Measurements from ENCODE around the gene RNPC3. TPM values are rescaled to one million over a fixed set of nuclear protein-coding genes. Genes with fewer than 3 reads are reported as not detected.

RNPC3 gene
- total RNA-seq, 1 experiment from 2014 or later: 12.2 TPM

GRCh38 chr1:103516283-103516682 lies 9.2 kb upstream of the RNPC3 start:
- Histone ChIP-seq H3K14ac (ENCODE audit: insufficient read depth, low read length) (no peak overlapping the region), H3K79me2 (ENCODE audit: insufficient read depth, low read length) (no peaks in the 10 kb centered on the region), H3T11ph (ENCODE audit: low read length) (no peak overlapping the region), H2BK20ac (ENCODE audit: low read depth, low read length, poor library complexity, severe bottlenecking) (no peak overlapping the region), H3K9ac (ENCODE audit: extremely low read depth, insufficient read length, low read length) (no peak overlapping the region), H3K56ac (ENCODE audit: insufficient read length, low read depth, low read length) (no peak overlapping the region), H3K4me2 (ENCODE audit: insufficient read depth, insufficient read length, low read length) (no peak overlapping the region), H2BK5ac (ENCODE audit: insufficient read length, low read length) (no peak overlapping the region), H3K27ac (ENCODE audit: insufficient read length, low read depth, low read length) (no peak overlapping the region), H3K27me3 (ENCODE audit: insufficient read depth, low read length) (no peaks in the 10 kb centered on the region), H3K4me1 (ENCODE audit: insufficient read depth, low read length) (no peaks in the 10 kb centered on the region), H3K4ac (ENCODE audit: low read depth, low read length) (no peak overlapping the region), H4K8ac (replicated peaks; ENCODE audit: insufficient read length, low read depth, low read length) (no peak overlapping the region), H4K20me1 (ENCODE audit: control insufficient read depth, insufficient read depth, insufficient read length) (no peaks in the 10 kb centered on the region), H3K9me3 (ENCODE audit: control insufficient read depth, low read depth, low read length) (no peaks in the 10 kb centered on the region), H3K23ac (ENCODE audit: insufficient read length, low read depth, low read length) (no peak overlapping the region), H2AK5ac (ENCODE audit: insufficient read length, low read length) (no peak overlapping the region), H2BK12ac (ENCODE audit: insufficient read length, low read depth, low read length) (no peak overlapping the region), H2BK120ac (ENCODE audit: low read depth, low read length, poor library complexity, severe bottlenecking) (no peak overlapping the region), H3K23me2 (ENCODE audit: insufficient read length, low read depth, low read length, poor library complexity, severe bottlenecking) (no peaks in the 10 kb centered on the region), H2BK15ac (ENCODE audit: low read depth, low read length) (no peak overlapping the region), H4K5ac (ENCODE audit: insufficient read length, low read depth, low read length) (no peak overlapping the region), H3K79me1 (ENCODE audit: insufficient read depth, low read depth, low read length, poor library complexity, severe bottlenecking) (no peaks in the 10 kb centered on the region), H2AFZ (ENCODE audit: low read length) (no peak overlapping the region), H3K18ac (ENCODE audit: insufficient read length, low read depth, low read length) (no peak overlapping the region), H4K91ac (ENCODE audit: insufficient read length, low read depth, low read length) (no peak overlapping the region)
- Mint-ChIP-seq H3K4me1 (no peaks in the 10 kb centered on the region), H3K27ac (no peak overlapping the region), H3K27me3 (ENCODE audit: low read depth) (no peaks in the 10 kb centered on the region; the same call in 1 of the 2 replicates), H3K4me3 (no peak overlapping the region), H3K9me3 (peaks cover 6 to 9% of the 10 kb centered on the region in 2 experiments; a peak in 4 of 5 replicates), H3K36me3 (ENCODE audit: insufficient read depth in 1 of 3, low read depth in 3 of 3) (peaks cover 1 to 8% (median 3%) of the 10 kb centered on the region in 3 experiments; a peak in 4 of 7 replicates)
- no peak for DNase-seq
- no peak for TF ChIP-seq CTCF (conservative IDR thresholded peaks at IDR 0.05)
- WGBS (ENCODE audit: extremely low coverage, insufficient read length, low lambda C conversion rate): no CpG with 5 or more reads among the region's 2 CpGs

Measured in H9 (cell line).